Activated gamma-delta T cell (primary cell): ENCODE results near the gene PCDH10.

ENCODE experiments used
- DNase-seq: peaks from one replicate; lab custom pipeline; 2025; lab: John Stamatoyannopoulos, UW

The PCDH10 gene

DNA sequence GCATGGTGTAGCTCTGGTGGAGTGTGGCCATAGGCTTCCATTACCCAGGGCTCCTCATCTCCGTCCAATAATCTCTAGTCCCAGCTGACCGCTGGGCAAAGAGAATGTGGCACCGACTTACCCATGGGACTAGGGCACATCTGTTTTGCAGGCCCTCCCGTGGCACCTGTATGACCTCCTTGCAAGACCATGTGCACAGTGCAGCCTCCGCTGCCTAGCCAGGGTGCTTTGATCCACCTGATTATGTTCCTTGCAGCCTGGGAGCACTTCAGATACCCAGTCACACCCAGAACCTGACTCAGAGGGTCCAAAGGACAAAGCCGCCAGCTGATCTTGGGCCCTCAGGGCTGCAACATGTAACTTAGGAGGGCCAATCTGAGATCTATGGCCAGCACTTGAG lies 84.8 kb downstream of the PCDH10 start:
- DNase-seq: no peak

DNA sequence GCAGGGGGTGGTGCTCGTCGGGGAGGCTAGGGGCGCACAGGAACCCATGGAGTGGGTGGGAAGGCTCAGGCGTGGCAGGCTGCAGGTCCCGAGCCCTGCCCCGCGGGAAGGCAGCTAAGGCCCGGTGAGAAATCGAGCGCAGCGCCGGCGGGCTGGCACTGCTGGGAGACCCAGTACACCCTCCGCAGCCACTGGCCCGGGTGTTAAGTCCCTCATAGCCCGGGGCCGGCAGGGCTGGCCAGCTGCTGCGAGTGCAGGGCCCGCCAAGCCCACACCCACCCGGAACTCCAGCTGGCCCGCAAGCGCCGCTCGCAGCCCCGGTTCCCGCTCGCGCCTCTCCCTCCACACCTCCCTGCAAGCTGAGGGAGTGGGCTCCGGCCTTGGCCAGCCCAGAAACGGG lies 91.4 kb downstream of the PCDH10 start:
- DNase-seq: peak; percentile 3
